ENCODE results near the gene COX18.

GRCh38 chr4:73053076-73053475 lies 16.4 kb downstream of the COX18 start:
- TF ChIP-seq CTCF (optimal IDR thresholded peaks at IDR 0.05 in 1 of 3, IDR thresholded peaks at IDR 0.05 in 1 of 3, conservative IDR thresholded peaks at IDR 0.05 in 1 of 3; ENCODE audit: extremely low read depth in 1 of 3, insufficient read depth in 2 of 3, low read length in 3 of 3) (no peak), EZH2 (IDR thresholded peaks at IDR 0.05; ENCODE audit: low read length) (no peak)

All from keratinocyte (primary cell).